Stimulated activated CD4-positive, alpha-beta T cell treated with anti-CD3 and anti-CD28 coated beads, Interleukin-4, amount 100 ng/mL, for 24 hours (primary cell): ENCODE measurements around the gene REM1.

ENCODE experiments used
- DNase-seq: peaks from one replicate; pipeline ENCODE4 v3.0.0-alpha.2; 2020

Gene REM1

GRCh38 chr20:31523361-31524283 lies 48.5 kb downstream of the REM1 start:
- DNase-seq, result no peak

GRCh38 chr20:31527266-31527665 lies 52.2 kb downstream of the REM1 start:
- DNase-seq, result no peak
